ENCODE data around the gene TAF11L3.
"Not testable (repeated sequence)": the region's sequence is repeated elsewhere in the genome, so short reads cannot be mapped to it uniquely, and the experiment has no call there.

Gene TAF11L3

GRCh38 chr5:17518067-17518466 lies at the start of gene TAF11L3:
TSS of gene TAF11L3 (plus strand) at chr5:17518367.
- DNase-seq: not testable (repeated sequence)

GRCh38 chr5:17470064-17470463 lies 48.1 kb upstream of the TAF11L3 start:
- DNase-seq: no peak

- DNase-seq: not testable (repeated sequence)
These were observed 43.1 kb upstream of the TAF11L3 start for GRCh38 chr5:17475064-17475463.

GRCh38 chr5:17477043-17477442 lies 41.1 kb upstream of the TAF11L3 start:
- DNase-seq: no peak

GRCh38 chr5:17477573-17478265 lies 40.4 kb upstream of the TAF11L3 start:
- no peak for DNase-seq

GRCh38 chr5:17481378-17481777 lies 36.8 kb upstream of the TAF11L3 start:
- DNase-seq: no peak

- no peak for DNase-seq
These were observed 35.4 kb upstream of the TAF11L3 start for GRCh38 chr5:17482790-17483189.

- DNase-seq: not testable (repeated sequence)
These were observed 31.5 kb upstream of the TAF11L3 start for GRCh38 chr5:17486464-17487173.

GRCh38 chr5:17487174-17487512 lies 31.0 kb upstream of the TAF11L3 start:
- no peak for DNase-seq

- not testable (repeated sequence) for DNase-seq
These were observed 26.9 kb upstream of the TAF11L3 start for GRCh38 chr5:17491257-17491656.

GRCh38 chr5:17492770-17493169 lies 25.4 kb upstream of the TAF11L3 start:
- DNase-seq: no peak

- DNase-seq: no peak
These were observed 20.7 kb upstream of the TAF11L3 start for GRCh38 chr5:17497446-17497845.

GRCh38 chr5:17497931-17498330 lies 20.2 kb upstream of the TAF11L3 start, which contains the start of gene TAF11L2:
TSS of gene TAF11L2 (plus strand) at chr5:17498231.
- not testable (repeated sequence) for DNase-seq

GRCh38 chr5:17511775-17512325 lies 6.3 kb upstream of the TAF11L3 start:
- DNase-seq: no peak

GRCh38 chr5:17517526-17517925 lies 641 bp upstream of the TAF11L3 start:
- DNase-seq: not testable (repeated sequence)

- not testable (repeated sequence) for DNase-seq
These were observed 1.3 kb downstream of the TAF11L3 start for GRCh38 chr5:17519508-17519907.

GRCh38 chr5:17521501-17521900 lies 3.3 kb downstream of the TAF11L3 start, which contains the start of gene TAF11L4:
TSS of gene TAF11L4 (plus strand) at chr5:17521801.
- not testable (repeated sequence) for DNase-seq

GRCh38 chr5:17524935-17525334 lies 6.8 kb downstream of the TAF11L3 start, which contains the start of gene TAF11L5:
TSS of gene TAF11L5 (plus strand) at chr5:17525235.
- not testable (repeated sequence) for DNase-seq

GRCh38 chr5:17526504-17526903 lies 8.3 kb downstream of the TAF11L3 start:
- DNase-seq: peak; percentile 4

- not testable (repeated sequence) for DNase-seq
These were observed 10.2 kb downstream of the TAF11L3 start, which contains the start of gene TAF11L6 for GRCh38 chr5:17528369-17528768. TSS of gene TAF11L6 (plus strand) at chr5:17528669.
